HG03108 (cell line): ENCODE data around the gene QPCTL.
A peak's percentile ranks its signal among the peaks of the same experiment; 100 is the strongest.
"Not testable (repeated sequence)": the region's sequence is repeated elsewhere in the genome, so short reads cannot be mapped to it uniquely, and the experiment has no call there.

Experiments
- ATAC-seq: cut with Tn5 transposase; IDR thresholded peaks from one replicate; pipeline ENCODE4 v1.9.1; 2021; ENCODE audit warnings: moderate library complexity; ENCODE audit not compliant: unreplicated experiment

QPCTL gene

DNA sequence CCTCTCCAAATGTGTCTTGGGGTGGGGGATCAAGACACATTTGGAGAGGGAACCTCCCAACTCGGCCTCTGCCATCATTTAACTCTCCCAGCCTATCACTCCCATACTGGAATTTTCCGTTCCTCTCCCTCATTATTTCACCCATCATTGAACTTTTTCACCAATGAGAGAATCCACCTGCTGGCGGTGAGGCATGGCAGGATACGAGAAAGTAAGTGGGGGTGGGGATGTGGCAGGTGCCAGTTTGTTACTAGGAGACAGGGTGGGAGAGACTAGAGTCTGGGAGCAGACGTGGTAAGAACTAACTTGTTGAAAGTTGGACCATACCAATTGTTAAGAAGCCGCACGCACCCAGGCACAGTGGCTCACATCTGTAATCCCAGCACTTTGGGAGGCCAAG, 17.5 kb upstream of the QPCTL start:
- no peak for ATAC-seq

DNA sequence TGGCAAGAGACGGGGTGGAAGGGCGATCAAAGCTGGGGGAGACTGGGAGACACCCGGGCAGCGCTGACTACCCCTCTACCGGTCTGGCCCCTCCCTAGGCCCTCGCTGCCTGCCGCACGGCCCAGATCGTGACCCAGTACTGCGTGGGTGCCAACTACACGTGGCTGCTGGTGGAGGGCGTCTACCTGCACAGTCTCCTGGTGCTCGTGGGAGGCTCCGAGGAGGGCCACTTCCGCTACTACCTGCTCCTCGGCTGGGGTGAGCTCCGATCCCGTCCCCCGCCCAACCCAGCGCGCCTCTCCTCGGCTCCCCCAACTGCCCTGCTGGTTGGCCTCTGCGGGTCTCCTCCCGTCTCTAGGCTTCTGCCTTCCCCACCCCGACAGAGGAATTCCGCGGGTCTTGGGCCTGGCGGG, 15.6 kb upstream of the QPCTL start:
- ATAC-seq, result no peak

DNA sequence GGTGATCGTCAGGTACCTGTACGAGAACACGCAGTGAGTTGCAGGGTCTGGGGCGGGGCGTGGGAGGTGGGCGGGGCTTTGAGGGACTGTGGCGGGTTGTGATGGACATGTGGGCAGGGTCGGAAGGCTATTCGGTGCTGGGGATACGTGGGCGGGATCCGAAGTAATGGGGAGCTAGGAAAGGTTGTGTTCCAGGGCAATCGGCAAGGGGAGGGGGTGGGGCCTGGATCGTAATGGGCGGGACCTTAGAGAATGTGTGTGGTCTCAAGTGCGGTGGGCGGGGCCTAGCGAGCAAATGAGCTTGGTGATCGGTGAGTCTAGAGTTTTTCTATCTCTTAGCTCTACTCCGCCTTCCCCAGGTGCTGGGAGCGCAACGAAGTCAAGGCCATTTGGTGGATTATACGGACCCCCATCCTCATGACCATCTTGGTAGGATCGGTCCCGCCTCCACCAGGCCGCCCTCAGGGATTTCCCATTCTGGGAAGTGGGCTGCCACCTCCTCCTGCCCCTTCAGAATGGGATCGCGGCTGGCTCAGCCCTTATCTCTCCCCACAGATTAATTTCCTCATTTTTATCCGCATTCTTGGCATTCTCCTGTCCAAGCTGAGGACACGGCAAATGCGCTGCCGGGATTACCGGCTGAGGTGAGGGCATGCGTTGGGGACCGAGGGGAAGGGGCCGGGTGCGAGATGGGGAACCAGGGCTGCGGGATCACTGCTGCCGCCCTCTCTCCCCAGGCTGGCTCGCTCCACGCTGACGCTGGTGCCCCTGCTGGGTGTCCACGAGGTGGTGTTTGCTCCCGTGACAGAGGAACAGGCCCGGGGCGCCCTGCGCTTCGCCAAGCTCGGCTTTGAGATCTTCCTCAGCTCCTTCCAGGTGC, 14.9 kb upstream of the QPCTL start:
- ATAC-seq, result peak; percentile 41

DNA sequence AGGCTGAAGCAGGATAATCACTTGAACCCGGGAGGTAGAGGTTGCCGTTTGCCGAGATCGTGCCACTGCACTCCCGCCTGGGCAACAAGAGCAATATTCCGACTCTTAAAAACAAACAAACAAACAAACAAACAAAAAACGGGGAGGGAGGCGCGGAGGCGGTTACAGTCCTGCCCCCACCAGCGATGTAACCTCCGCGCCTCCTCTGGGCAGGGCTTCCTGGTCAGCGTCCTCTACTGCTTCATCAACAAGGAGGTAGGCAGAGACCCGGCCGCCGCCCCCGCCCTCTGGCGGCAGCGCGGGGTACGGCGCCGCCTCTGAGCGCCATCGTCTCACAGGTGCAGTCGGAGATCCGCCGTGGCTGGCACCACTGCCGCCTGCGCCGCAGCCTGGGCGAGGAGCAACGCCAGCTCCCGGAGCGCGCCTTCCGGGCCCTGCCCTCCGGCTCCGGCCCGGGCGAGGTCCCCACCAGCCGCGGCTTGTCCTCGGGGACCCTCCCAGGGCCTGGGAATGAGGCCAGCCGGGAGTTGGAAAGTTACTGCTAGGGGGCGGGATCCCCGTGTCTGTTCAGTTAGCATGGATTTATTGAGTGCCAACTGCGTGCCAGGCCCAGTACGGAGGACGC, 11.0 kb upstream of the QPCTL start:
- peak; percentile 62 for ATAC-seq

DNA sequence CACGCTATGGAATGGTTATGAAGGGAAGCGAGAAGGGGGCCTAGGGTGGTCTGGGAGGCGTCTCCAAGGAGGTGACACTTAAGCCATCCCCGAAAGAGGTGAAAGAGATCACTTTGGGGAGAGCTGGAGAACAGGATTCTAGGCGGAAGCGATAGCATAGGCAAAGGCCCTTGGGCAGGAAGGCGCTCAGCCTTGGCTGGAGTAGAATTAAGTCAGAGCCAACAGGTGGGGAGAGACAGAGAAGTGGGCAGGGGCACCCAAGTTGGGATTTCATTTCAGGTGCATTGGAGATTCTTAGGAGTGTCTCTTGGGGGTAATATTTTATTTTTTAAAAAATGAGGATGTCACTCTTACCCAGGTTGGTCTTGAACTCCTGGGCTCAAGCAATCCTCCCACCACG, 10.3 kb upstream of the QPCTL start:
- no peak for ATAC-seq

DNA sequence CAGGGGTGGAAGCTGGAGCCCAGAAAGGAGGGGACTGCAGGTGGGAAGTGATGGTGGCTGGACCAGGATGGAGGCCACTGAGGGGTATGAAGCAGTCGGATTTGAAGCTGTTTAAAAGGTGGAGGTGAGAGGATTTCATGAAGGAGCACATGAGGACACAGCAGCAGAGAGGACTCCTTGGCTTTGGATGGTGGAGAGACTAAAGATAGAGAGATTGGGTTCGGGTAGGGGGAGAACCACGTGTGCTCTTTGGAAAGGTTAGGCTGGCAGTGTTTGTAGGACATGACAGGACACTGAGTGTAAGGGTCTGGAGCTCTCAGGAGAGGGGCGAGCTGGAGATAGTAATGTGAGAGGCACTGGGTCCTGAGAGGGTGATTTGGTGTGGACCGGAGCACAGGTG, 9.6 kb upstream of the QPCTL start:
- ATAC-seq, result no peak

DNA sequence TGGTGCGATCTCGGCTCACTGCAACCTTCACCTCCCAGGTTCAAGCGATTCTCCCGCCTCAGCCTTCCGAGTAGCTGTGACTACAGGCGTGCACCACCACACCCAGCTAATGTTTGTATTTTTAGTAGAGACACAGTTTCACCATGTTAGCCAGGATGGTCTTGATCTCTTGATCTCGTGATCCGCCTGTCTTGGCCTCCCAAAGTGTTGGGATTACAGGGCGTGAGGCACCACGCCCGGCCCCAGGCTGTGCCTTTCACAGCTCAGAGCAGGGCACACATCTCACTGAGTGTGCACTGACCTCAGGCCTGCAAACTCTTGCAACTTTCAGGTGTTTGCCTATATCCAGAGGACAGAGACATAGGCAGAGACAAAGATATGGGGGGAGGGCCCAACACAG, 7.4 kb upstream of the QPCTL start:
- not testable (repeated sequence) for ATAC-seq

DNA sequence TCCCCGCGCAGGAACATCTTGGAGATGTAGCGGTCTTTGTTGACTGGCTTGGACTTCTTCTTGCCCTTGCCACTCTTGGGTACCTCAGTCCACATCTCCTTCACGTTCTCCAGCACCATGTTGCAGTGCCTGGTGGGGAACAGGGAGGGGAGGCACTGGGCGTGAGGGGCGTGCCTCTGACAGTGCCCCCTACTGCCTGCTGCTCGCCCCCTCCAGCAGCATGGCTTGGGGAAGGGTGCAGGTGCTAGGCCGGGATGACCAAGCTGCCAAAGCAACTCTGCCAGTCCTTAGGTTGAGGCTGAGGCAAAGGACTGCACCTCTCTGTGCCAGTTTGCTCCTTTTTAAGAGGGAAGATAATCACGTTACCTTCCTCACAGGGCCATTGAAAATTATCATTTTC, 4.9 kb upstream of the QPCTL start:
- ATAC-seq, result no peak

DNA sequence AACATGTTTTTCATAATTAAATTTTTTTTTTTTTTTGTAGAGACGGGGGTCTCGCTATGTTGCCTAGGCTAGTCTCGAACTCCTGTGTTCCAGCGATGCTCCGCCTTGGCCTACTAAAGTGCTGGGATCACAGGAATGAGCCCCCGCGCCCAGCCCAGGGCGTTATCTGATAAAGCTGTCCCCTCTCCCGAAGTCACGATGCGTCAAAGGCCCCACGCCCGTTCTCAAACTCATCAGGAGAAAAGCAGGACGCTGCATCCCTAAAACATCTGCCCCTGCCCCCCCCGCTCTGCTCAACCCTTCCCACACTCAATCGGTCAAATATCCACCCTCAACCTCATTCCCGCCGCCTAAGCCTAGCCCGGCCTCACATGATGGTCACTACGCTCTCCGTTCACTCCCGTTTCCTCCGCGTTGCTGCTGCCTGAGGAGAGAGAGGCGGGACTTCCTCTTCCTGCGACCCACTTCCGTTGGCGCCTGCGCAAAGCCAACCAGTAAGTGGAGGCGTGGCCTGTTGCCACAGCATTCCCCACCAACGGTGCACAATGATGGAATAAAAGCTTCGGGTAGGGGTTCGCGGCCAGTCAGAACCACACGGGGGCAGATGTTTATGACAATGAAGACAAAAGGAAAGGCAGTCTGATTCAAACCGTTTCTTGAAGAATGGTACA, 815 bp upstream of the QPCTL start, which contains the start of gene SNRPD2:
Gene SNRPD2, minus strand, starts transcription at position 438 of the 671 bp plus-strand sequence. Its CDS starts 65 bp downstream, at position 373.
- ATAC-seq, result peak; percentile 43

DNA sequence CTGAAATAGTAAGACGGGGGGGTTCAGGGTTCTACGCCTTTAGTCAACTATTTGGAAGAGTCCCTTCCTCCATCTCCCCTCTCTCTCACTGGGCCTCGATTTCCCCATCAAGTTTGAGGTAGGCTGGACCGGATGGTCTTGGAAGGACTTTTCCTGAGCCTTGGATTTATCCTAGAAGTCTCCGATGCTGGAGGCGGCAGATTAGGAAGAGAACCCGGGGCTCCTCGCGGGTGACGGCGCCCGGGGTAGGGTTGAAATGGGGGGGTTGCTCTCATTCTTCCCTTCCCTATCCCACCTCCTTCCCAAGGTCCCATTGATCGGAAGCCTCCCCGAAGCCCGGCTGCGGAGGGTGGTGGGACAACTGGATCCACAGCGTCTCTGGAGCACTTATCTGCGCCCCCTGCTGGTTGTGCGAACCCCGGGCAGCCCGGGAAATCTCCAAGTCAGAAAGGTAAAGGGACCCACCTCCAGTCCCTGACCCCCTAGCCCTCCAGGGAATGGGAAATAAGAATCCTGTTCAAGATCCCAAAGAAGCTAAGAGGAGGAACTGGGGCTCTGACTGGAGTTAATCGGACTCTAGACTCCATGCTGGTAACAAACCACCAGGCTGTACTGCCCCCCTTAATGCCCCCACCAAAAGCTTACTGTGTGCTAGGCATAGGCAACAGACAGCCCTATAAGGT, 781 bp downstream of the QPCTL start:
- ATAC-seq, result no peak

DNA sequence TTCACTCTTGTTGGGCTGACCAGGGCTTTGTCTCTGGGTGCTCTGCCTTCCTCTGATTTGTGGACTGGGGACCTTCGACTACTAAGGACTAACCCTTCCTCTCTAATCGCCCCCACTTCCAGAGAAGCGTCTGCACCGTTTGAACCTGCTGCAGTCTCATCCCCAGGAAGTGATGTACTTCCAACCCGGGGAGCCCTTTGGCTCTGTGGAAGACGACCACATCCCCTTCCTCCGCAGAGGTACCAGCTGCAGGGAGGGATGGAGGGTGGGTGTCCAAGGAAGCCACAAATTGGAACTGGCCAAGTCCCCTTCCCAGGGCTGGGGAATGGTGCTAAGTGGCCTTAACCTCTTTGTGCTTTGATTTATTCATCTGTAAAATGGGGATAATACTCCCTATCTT, 9.2 kb downstream of the QPCTL start:
- no peak for ATAC-seq

DNA sequence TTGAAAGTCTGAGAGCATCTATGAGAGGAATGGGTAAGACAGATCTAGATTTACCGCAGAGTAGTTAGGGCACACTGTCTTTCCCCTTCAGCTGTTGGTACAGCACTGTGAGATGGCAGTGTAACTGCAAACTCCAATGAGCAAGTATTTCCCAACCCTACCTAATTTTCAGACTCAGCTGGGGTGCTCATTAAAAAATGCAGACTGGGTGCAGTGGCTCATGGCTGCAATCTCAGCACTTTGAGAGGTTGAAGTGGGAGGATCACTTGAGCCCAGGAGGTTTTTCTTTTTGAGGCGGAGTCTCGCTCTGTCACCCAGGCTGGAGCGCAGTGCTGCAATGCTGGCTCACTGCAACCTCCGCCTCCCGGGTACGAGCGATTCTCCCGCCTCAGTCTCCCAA, 12.6 kb downstream of the QPCTL start:
- ATAC-seq, result no peak

DNA sequence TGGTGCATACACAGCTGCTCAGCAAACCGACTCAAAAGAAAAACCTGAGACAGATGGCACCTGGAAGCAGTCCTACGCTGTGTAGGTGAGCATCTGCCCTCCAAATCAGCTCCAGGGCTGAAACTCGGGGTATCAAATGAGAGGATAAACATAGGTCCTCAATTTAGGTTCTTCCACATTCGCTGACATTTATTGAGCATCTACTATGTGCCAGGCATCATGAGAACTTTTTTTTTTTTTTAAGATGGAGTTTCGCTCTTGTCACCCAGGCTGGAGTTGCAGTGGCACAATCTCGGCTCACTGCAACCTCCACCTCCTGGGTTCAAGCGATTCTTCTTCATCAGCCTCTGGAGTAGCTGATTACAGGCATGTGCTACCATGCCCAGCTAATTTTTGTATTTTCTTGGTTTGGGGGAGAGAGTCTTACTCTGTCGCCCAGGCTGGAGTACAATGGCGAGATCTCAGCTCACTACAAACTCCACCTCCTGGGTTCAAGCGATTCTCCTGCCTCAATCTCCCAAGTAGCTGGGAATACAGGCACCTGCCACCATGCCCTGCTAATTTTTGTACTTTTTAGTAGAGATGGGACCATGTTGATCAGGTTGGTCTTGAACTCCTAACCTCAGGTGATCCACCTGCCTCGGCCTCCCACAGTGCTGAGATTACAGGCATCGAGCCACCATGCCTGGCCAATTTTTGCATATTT, 13.4 kb downstream of the QPCTL start:
- no peak for ATAC-seq

DNA sequence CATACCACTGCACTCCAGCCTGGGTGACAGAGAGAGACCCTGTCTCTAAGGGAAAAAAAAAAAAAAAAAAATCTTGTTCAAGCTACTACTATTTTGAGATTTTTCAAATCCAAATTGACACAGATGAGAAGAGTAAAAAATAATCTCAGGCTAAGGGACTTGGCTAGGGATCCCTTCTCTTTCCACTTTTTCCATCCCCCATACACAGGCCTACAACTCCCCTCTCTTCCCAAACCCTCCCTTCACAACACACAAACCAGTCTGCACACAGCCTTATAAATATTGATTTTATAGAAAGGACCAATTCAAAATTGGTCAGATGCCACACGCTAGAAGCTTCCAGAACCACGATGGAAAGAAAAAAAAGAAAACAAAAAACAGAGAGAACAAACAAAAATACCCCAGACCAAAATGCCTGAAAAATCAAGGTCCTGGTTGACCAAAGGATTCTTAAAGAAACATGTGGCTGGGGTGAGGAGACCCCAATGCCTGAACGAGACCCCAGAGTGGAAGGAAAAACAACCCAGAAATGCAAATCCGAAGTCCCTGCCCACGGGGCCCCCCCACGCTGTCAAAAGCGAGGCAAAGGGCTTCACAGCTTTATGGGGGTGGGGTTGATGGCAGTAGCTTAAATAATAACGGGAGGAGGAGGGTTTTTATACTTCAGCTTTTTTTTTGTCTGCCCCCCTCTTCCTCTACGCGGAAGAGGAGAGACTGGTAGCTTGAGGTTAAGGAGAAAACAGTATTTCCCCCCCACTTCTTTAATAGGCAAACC, 18.1 kb downstream of the QPCTL start:
- ATAC-seq, result no peak

DNA sequence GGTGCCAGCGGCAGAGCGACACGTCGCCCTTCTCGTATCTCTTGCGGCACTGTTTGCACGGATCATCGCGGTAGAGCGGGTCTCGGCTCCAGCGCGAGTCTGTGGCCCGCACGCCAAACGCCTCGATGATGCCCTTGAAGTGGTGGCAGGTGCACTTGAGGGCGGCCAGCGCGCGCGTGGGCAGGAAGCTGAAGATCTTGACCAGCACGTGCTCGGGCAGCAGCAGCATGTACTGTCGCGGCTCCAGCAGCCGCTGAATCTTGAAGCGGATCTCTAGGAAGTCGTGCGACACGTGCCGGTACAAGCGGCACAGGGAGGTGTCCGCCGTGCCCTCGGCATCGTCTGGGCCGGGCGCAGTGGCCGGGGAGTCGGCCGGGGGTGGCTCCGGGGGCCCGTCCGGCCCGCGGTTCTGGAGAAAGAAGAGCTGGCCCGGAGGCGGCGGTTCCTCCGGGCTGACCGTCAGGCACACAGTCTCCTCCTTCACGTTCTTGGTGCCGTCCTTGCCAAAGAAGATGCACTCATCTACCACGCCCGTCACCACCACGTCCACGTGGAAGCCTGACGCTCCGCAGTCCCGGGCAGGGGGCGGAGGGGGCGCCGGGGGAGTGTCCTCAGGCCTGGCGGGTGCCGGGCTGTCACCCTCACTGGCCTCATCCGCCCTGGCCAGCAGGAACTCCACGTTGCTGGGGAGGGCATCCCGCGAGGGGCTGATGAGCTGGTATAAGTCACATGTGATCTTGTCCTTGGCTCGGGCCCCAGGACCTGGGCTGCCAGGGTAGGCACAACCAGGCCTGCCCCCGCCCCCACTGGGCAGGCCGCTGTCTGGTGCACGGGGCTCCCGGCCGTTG, 19.6 kb downstream of the QPCTL start:
- ATAC-seq, result no peak

DNA sequence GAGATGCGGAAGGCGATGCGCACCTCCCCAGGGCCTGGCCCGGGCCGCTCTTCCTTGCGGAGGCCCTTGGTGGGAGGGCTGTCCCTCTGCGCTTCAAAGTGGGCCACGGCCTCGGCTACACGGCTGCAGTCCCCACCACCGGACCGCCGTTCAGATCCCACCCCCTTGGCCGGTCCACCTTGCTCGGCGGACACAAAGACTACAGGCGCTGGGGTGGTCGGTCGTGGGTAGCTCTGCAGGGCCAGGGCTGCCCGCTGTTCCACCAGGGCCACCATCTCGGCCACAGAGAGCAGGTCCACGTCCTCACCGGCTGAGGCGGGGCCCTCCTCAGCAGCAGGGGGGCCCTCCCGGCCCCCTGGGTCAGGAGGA, 20.2 kb downstream of the QPCTL start:
- ATAC-seq, result no peak

DNA sequence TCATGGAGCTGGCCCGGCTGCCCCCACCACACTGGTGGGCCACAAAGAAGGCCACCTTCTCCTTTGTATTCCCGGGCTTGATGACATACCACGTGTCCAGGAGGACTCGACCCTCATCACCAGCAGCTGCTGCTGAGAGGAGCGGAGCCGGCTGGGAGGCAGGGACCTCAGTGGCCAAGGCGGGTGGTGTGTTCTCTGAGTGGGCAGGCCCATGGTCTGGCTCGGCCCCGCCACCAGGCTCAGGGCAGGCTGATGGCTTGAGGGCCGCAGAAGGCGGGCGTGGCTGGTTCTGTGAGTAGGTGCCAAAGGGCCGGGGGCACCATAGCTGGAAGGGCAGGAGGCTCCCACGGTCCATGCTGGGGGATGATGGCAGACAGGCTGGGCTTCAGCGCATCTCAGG, 20.7 kb downstream of the QPCTL start:
- ATAC-seq, result no peak

DNA sequence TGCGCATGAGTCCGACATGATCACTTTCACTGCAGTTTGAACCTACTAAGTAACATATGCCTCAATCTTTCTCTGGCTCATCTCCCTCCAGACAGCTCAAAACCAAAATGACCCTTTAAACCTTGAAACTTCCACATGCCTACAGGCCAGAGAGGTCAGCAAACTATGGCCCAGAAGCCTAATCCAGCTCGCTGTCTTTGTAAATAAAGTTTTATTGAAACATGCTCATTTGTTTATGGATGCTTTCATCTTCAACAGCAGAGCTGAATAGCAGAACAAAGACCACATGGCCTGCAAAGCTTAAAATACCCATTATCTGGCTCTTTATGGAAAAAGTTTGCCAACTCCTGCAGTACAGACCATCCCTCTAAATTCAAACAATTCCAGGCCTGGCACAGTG, 22.7 kb downstream of the QPCTL start:
- no peak for ATAC-seq
